ENCODE measurements around the gene CD14. TPM values are rescaled to one million over a fixed set of nuclear protein-coding genes. Genes with fewer than 3 reads are reported as not detected.

Gene CD14
- total RNA-seq, 1 donor from 2014 or later, result 26.2 TPM

- intact Hi-C loops (cut with micrococcal nuclease), result no loop called here
- TF ChIP-seq, protein P1, sequence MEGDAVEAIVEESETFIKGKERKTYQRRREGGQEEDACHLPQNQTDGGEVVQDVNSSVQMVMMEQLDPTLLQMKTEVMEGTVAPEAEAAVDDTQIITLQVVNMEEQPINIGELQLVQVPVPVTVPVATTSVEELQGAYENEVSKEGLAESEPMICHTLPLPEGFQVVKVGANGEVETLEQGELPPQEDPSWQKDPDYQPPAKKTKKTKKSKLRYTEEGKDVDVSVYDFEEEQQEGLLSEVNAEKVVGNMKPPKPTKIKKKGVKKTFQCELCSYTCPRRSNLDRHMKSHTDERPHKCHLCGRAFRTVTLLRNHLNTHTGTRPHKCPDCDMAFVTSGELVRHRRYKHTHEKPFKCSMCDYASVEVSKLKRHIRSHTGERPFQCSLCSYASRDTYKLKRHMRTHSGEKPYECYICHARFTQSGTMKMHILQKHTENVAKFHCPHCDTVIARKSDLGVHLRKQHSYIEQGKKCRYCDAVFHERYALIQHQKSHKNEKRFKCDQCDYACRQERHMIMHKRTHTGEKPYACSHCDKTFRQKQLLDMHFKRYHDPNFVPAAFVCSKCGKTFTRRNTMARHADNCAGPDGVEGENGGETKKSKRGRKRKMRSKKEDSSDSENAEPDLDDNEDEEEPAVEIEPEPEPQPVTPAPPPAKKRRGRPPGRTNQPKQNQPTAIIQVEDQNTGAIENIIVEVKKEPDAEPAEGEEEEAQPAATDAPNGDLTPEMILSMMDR (IDR thresholded peaks at IDR 0.05; ENCODE audit: borderline replicate concordance), result no peak
- H3K9me3 ChIP-seq (replicated peaks), result peaks cover 1% of the 10 kb centered on the region
- no peaks in the 10 kb centered on the region for H3K36me3 ChIP-seq
- no peaks in the 10 kb centered on the region for H3K27me3 ChIP-seq (ENCODE audit: low read depth)
- peaks cover 22% of the 10 kb centered on the region for H3K4me1 ChIP-seq
- peak overlapping the region; percentile 73 for H3K4me3 ChIP-seq
- peak overlapping the region; percentile 84 for H3K27ac ChIP-seq (replicated peaks)
- no peak for DNase-seq
Measured at GRCh38 chr5:140633501-140633900, 526 bp upstream of the CD14 start.

DNA sequence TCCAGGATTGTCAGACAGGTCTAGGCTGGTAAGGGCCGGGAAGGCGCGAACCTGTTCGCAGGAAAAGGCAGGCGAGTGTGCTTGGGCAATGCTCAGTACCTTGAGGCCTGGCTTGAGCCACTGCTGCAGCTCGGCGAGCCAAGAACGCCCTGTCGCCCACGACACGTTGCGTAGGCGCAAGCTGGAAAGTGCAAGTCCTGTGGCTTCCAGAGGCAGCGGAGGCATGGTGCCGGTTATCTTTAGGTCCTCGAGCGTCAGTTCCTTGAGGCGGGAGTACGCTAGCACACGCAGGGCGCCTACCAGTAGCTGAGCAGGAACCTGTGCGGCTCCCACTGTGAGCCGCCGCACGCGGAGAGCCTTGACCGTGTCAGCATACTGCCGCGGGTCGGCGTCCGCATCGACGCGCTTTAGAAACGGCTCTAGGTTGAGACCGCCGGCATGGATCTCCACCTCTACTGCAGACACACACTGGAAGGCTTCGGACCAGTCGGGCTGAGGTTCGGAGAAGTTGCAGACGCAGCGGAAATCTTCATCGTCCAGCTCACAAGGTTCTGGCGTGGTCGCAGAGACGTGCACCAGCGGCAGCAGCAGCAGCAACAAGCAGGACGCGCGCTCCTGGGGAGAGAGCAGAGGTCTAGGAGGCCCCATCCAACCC, 482 bp downstream of the CD14 start:
- intact Hi-C loops (cut with micrococcal nuclease), result no loop called here
- peaks cover 11% of the 10 kb centered on the region for H3K9me3 ChIP-seq (replicated peaks)
- no peaks in the 10 kb centered on the region for H3K36me3 ChIP-seq
- peak overlapping the region; percentile 73 for H3K4me3 ChIP-seq
- peak; percentile 42 for DNase-seq
- peak overlapping the region; percentile 84 for H3K27ac ChIP-seq (replicated peaks)
- peaks cover 21% of the 10 kb centered on the region for H3K4me1 ChIP-seq
- TF ChIP-seq, protein P1 (IDR thresholded peaks at IDR 0.05; ENCODE audit: borderline replicate concordance), result no peak
- H3K27me3 ChIP-seq (ENCODE audit: low read depth), result no peaks in the 10 kb centered on the region

- Histone ChIP-seq H3K4me1 (peaks cover 21% of the 10 kb centered on the region), H3K4me3 (peak overlapping the region; percentile 73), H3K9me3 (replicated peaks) (peaks cover 12% of the 10 kb centered on the region), H3K27me3 (ENCODE audit: low read depth) (no peaks in the 10 kb centered on the region), H3K36me3 (no peaks in the 10 kb centered on the region), H3K27ac (replicated peaks) (peak overlapping the region; percentile 84)
- intact Hi-C loops (cut with micrococcal nuclease), result no loop called here
- DNase-seq, result no peak
- TF ChIP-seq, protein P1 (IDR thresholded peaks at IDR 0.05; ENCODE audit: borderline replicate concordance), result no peak
Measured at GRCh38 chr5:140631831-140632365, 1.1 kb downstream of the CD14 start.

GRCh38 chr5:140631036-140631417, 1.9 kb downstream of the CD14 start:
- DNase-seq, result no peak
- intact Hi-C loops (cut with micrococcal nuclease), result no loop called here
- Histone ChIP-seq H3K27me3 (ENCODE audit: low read depth) (no peaks in the 10 kb centered on the region), H3K4me3 (peak overlapping the region; percentile 73), H3K4me1 (peaks cover 21% of the 10 kb centered on the region), H3K9me3 (replicated peaks) (peaks cover 12% of the 10 kb centered on the region), H3K36me3 (no peaks in the 10 kb centered on the region), H3K27ac (replicated peaks) (peak overlapping the region; percentile 84)
- TF ChIP-seq, protein P1 (IDR thresholded peaks at IDR 0.05; ENCODE audit: borderline replicate concordance), result no peak

- Histone ChIP-seq H3K9me3 (replicated peaks) (peaks cover 12% of the 10 kb centered on the region), H3K4me1 (peaks cover 21% of the 10 kb centered on the region), H3K36me3 (no peaks in the 10 kb centered on the region), H3K27ac (replicated peaks) (peak overlapping the region; percentile 84), H3K4me3 (peak overlapping the region; percentile 73), H3K27me3 (ENCODE audit: low read depth) (no peaks in the 10 kb centered on the region)
- TF ChIP-seq, protein P1 (IDR thresholded peaks at IDR 0.05; ENCODE audit: borderline replicate concordance), result no peak
- intact Hi-C loops (cut with micrococcal nuclease), result no loop called here
- DNase-seq, result no peak
Measured at GRCh38 chr5:140630292-140631035, 2.5 kb downstream of the CD14 start.

Measured in left ventricle myocardium inferior (tissue), 1 donor.